Endometrium (tissue), 2 donors: ENCODE measurements around the gene CYP1B1.
"Not testable (repeated sequence)": the region's sequence is repeated elsewhere in the genome, so short reads cannot be mapped to it uniquely, and the experiment has no call there.

Source experiments
- FAIRE-seq: peaks from 2 replicates; lab custom pipeline; 2012; peaks lifted over from hg19 to GRCh38; lab: Jason Lieb, UNC
- donor health status: control.
- donor health status: control.

Gene CYP1B1

GRCh38 chr2:38075507-38076151 lies at the start of gene CYP1B1:
Gene CYP1B1, minus strand, starts transcription at chr2:38076151. Its CDS starts 763 bp downstream, at chr2:38075388.
- FAIRE-seq = no peak

GRCh38 chr2:38125007-38125406 lies 49.1 kb upstream of the CYP1B1 start:
- FAIRE-seq = no peak

- FAIRE-seq = no peak
These were observed 48.0 kb upstream of the CYP1B1 start for GRCh38 chr2:38123911-38124310.

DNA sequence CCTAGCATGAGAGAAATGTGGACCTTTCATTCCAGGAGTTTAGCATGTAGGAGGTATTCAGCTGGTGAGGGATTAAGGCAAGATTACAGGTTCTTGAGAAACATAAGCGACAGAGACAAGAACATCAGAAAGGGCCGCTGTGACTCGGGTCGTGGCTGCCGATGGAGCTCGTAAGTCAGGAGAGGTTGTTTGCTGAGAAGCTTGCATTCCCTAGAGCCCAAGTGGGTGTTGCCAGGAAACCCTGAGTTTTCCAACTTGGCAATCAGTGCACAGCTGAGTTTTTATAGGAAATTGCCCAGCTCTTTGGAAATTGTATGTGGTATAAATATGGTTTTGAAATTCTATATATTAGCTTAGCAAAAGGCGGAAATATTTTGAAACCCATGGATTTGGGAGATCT lies 46.4 kb upstream of the CYP1B1 start:
- FAIRE-seq = no peak

DNA sequence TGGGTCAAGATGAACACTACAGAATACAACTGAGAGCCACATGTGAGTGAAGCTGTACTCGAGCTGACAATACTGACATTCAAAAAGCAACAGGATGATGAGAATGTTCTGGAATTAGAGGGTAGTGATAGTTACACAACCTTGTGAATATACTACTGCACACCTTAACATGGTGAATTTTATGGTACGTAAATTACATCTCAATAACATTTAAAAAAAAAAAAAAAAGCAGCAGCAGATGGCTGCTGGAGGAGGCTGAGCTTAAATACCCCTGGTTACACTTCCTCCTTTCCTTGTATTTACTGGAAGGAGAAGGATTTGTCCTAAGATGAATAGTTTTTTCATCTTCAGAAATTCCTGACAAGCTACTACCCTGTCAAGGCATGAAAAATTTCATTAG lies 45.5 kb upstream of the CYP1B1 start:
- FAIRE-seq = no peak

GRCh38 chr2:38120829-38121228 lies 44.9 kb upstream of the CYP1B1 start:
- no peak for FAIRE-seq

- no peak for FAIRE-seq
These were observed 44.3 kb upstream of the CYP1B1 start for GRCh38 chr2:38120264-38120592.

- no peak for FAIRE-seq
These were observed 40.8 kb upstream of the CYP1B1 start for GRCh38 chr2:38116762-38117161.

DNA sequence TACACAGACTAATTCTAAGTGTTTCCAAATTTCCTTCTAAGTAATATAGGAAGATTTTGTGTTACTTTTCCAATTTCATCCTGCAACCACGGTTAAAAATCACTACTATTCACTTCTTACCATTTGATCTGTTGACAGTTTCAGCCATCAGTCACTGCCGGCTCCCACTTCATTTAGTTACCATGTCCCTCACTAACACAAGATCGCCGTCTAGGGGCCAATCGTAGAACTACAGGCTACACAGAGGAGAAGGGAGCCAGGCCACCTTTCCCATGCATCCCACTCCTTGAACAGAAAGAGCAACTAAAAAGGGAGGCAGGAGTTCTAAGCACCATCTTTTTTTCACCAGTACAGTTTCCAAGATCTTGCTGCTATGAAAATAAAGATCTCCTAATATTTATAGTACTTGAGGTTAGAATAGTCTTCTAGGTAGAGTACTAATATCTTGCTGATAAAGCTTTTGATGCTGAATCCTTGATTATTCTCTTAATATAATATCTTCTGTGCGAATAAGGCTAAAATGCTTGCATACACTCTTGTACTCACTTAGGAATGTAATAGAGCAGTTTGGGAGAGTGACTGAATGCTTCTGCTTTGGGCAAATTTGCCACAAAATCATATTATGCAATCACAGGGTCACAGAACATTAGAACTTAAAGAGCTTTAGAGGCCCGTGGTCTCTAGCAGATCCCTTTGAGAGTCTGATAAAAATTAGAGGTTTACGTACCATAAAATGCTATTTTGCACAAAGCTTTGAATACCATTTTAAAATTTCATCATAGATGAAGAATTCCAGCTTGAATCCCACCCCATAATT lies 39.5 kb upstream of the CYP1B1 start:
- no peak for FAIRE-seq

- no peak for FAIRE-seq
These were observed 38.2 kb upstream of the CYP1B1 start for GRCh38 chr2:38113981-38114708.

DNA sequence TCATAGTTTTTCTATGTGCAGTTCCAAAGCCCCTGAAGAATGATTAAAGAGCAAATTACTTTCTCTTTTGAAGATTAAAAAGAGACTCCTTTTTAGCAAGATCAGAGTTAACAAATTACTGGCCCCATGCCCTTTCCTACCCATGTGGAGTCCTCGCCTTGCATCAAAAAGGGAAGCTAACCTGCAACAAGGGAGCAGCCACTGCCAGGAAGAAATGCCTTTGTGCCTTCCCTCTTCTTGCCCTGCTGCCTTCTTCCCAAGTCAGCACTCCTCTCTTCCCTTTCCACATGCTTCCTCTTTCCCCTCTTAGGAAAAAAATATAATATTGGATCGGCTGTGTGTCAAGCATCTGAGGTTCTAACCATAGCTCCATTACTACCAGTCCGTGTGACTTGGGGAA lies 37.1 kb upstream of the CYP1B1 start:
- no peak for FAIRE-seq

GRCh38 chr2:38111350-38111749 lies 35.4 kb upstream of the CYP1B1 start:
- not testable (repeated sequence) for FAIRE-seq

GRCh38 chr2:38109732-38110181 lies 33.8 kb upstream of the CYP1B1 start:
- FAIRE-seq = no peak

- FAIRE-seq = no peak
These were observed 33.2 kb upstream of the CYP1B1 start for GRCh38 chr2:38108907-38109731.

GRCh38 chr2:38107738-38108410 lies 31.9 kb upstream of the CYP1B1 start:
- FAIRE-seq = no peak

DNA sequence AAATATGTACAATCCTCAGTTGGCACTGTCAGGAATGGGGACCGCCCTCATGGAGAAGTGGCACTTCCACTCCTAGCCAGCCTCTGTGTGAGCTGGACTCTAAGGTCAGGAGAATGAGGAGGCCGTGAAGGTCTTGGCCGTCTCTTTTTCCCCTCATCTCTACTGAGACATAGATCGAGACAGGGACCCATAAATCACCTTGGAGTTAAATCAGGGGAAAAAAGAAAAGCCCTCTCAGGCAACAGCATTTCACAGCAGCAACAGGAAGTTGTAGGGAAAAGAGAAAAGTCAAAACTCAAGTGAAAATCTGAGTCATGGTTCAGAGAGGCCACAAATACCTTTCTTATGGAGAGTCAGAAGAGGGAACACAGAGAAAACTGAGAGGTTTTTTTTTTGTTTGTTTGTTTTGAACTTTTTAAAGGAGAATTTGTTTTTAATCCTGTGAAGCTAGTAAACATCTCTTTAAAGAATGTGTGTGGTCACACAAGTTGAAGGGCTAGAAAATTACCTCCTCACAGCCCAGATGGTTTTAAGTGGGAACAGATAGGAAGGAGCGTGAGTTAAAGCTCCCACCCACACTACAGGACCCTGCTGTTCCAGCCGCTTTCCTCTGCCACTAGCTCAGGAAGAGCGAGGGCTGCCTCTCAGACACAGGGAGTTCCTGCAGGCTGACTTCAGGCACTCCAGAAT lies 30.6 kb upstream of the CYP1B1 start:
- peak; percentile 96 for FAIRE-seq

GRCh38 chr2:38105922-38106321 lies 30.0 kb upstream of the CYP1B1 start:
- FAIRE-seq = no peak

- no peak for FAIRE-seq
These were observed 28.6 kb upstream of the CYP1B1 start for GRCh38 chr2:38104598-38104997.

DNA sequence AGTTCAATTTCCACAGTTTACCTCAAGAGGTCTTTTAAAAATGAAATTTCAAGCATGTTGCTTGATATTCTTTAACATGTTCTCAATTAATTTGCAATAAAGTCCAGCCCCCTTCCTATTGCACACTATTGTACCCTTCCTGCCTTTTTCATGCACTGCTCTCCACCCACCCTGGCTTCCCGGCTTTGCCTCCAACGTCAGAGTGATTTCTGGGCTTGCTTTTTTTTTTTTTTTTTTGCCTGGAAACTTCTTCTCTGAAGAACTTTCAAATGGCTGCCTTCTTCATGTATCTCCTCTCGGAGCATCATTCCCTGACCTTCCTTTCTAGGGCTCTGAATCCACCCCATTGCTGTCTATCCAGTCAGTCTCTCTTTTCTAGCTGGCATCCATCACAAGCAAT lies 24.4 kb upstream of the CYP1B1 start:
- FAIRE-seq = no peak

DNA sequence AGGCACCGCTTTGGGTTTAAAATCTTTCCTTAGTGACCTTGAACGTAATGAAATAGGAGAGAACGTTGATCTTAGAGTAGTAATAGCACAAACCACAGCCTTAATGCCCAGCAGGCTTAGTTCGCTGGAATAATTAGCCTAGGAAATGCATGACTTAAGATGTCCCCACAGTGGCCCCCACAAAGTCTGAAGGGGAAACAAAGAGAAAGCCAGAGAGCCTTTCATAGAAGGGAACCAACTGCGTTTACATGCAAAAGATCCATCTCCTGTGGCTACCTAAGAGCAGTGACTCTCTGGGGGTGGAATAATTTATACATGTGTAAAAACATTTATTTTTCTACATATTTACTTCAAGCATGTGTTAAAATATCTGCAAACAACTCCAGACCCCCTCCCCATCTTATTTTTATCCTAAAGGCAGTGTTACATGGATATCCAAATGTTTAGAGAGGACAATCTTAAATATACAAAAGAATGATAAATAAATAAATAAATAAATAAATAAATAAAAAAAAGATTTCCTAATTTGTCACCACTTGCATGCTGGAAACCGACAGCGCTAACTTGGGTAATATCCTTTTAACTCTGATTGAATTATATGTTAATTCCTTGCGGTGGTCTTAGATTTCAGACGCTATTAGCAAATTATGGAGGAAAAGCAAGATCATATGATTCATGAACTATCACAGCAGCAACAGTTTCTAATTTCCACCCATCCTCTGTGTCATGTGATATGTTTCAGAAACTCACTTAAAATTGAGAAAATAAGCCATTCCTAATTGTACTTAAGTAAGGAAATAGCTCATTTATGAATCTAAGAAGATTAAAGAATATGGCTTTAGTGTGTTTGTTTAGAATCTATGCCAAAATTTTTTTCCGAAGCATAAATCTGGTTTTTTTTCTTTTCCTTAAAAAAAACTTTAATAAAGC lies 23.4 kb upstream of the CYP1B1 start:
- no peak for FAIRE-seq
